Parathyroid adenoma (tissue), 2 donors: Measurements from ENCODE around the gene VSTM4.

Source experiments
- H2AFZ ChIP-seq: fragments of 300-600 bp; sonication (generic); one replicate; pipeline ENCODE4 v1.7.0; 2017; ENCODE audit warnings: antibody characterized with exemption, mild to moderate bottlenecking
- H3K27ac ChIP-seq: fragments of 300-600 bp; sonication (generic); one replicate; pipeline ENCODE4 v1.7.0; 2017
- H3K27me3 ChIP-seq: fragments of 300-600 bp; sonication (generic); one replicate; pipeline ENCODE4 v1.7.0; 2017; ENCODE audit warnings: low read length; ENCODE audit not compliant: control insufficient read depth, insufficient read depth
- H3K36me3 ChIP-seq: fragments of 300-600 bp; sonication (generic); one replicate; pipeline ENCODE4 v1.7.0; 2017; ENCODE audit warnings: low read length; ENCODE audit not compliant: control insufficient read depth, insufficient read depth
- H3K4me1 ChIP-seq: fragments of 300-600 bp; sonication (generic); one replicate; pipeline ENCODE4 v1.7.0; 2017; ENCODE audit warnings: control low read depth
- H3K4me2 ChIP-seq: fragments of 300-600 bp; sonication (generic); one replicate; pipeline ENCODE4 v1.7.0; 2017; ENCODE audit warnings: low read length
- H3K4me3 ChIP-seq: fragments of 300-600 bp; sonication (generic); one replicate; pipeline ENCODE4 v1.7.0; 2017; ENCODE audit warnings: low read depth, low read length
- H3K79me2 ChIP-seq: fragments of 300-600 bp; sonication (generic); one replicate; pipeline ENCODE4 v1.7.0; 2017; ENCODE audit warnings: control low read depth
- H3K9ac ChIP-seq: fragments of 300-600 bp; sonication (generic); one replicate; pipeline ENCODE4 v1.7.0; 2017; ENCODE audit warnings: mild to moderate bottlenecking
- H3K9me3 ChIP-seq: fragments of 300-600 bp; sonication (generic); one replicate; pipeline ENCODE4 v1.7.0; 2017; ENCODE audit warnings: low read length; ENCODE audit not compliant: control insufficient read depth
- TF ChIP-seq, protein P1 (sequence below): fragments of 300-600 bp; sonication (generic); IDR thresholded peaks from one replicate; pipeline ENCODE4 v1.7.0; 2017; ENCODE audit warnings: antibody characterized with exemption, mild to moderate bottlenecking
- donor health status: primary hyperparathyroidism.

VSTM4 gene

DNA sequence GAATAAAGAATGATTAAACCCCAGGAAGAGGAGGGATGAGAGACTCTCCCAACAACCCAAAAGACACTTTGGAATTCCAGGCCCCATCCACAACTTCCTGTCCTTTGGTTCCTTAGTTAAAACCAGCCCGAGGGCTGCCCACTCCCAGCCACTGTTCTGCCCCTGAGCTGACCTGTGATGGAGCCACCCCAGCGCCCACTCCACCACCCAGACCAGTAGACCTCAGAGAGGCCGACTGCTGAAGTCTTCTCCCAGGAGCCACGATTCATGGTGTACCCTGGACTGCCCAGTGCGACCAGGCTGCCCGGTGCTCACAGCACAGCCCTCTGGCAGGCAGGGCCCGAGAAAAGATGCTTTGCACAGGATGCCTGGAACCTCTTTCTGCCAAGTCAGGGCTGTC, 6.7 kb downstream of the VSTM4 start:
- H3K4me2 ChIP-seq, result no peak overlapping the region
- no peak overlapping the region for H3K4me3 ChIP-seq
- H3K27me3 ChIP-seq, result no peaks in the 10 kb centered on the region
- H3K27ac ChIP-seq, result no peak overlapping the region
- H2AFZ ChIP-seq, result no peak overlapping the region
- H3K9me3 ChIP-seq, result no peaks in the 10 kb centered on the region
- H3K79me2 ChIP-seq, result peaks cover 48% of the 10 kb centered on the region
- TF ChIP-seq, protein P1, sequence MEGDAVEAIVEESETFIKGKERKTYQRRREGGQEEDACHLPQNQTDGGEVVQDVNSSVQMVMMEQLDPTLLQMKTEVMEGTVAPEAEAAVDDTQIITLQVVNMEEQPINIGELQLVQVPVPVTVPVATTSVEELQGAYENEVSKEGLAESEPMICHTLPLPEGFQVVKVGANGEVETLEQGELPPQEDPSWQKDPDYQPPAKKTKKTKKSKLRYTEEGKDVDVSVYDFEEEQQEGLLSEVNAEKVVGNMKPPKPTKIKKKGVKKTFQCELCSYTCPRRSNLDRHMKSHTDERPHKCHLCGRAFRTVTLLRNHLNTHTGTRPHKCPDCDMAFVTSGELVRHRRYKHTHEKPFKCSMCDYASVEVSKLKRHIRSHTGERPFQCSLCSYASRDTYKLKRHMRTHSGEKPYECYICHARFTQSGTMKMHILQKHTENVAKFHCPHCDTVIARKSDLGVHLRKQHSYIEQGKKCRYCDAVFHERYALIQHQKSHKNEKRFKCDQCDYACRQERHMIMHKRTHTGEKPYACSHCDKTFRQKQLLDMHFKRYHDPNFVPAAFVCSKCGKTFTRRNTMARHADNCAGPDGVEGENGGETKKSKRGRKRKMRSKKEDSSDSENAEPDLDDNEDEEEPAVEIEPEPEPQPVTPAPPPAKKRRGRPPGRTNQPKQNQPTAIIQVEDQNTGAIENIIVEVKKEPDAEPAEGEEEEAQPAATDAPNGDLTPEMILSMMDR, result no peak
- H3K36me3 ChIP-seq, result no peaks in the 10 kb centered on the region
- H3K4me1 ChIP-seq, result peaks cover 19% of the 10 kb centered on the region
- H3K9ac ChIP-seq, result no peak overlapping the region

DNA sequence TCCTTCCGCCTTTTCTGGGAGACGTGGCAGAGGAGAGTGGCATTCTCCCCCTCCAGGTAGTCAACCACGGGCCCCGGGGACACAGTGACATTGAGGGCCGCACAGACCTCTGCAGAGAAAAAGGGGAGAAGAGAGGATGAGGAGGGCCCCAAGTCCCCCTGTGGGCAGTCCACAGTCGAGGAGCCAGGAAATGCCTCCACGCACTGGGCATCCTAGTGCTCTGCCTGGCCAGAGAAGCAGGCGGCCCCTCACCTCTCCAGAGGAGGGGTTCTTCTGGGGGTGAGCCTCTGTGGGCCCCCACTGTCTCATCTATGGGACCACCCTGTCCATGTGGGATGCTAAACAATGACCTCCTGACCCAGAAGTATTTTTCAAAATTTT, 7.4 kb downstream of the VSTM4 start:
- no peaks in the 10 kb centered on the region for H3K36me3 ChIP-seq
- H3K9me3 ChIP-seq, result no peaks in the 10 kb centered on the region
- H3K4me2 ChIP-seq, result no peak overlapping the region
- H3K27ac ChIP-seq, result no peak overlapping the region
- no peak overlapping the region for H3K9ac ChIP-seq
- H3K4me1 ChIP-seq, result peaks cover 19% of the 10 kb centered on the region
- TF ChIP-seq, protein P1, result no peak
- no peak overlapping the region for H3K4me3 ChIP-seq
- peaks cover 45% of the 10 kb centered on the region for H3K79me2 ChIP-seq
- no peaks in the 10 kb centered on the region for H3K27me3 ChIP-seq
- H2AFZ ChIP-seq, result no peak overlapping the region

DNA sequence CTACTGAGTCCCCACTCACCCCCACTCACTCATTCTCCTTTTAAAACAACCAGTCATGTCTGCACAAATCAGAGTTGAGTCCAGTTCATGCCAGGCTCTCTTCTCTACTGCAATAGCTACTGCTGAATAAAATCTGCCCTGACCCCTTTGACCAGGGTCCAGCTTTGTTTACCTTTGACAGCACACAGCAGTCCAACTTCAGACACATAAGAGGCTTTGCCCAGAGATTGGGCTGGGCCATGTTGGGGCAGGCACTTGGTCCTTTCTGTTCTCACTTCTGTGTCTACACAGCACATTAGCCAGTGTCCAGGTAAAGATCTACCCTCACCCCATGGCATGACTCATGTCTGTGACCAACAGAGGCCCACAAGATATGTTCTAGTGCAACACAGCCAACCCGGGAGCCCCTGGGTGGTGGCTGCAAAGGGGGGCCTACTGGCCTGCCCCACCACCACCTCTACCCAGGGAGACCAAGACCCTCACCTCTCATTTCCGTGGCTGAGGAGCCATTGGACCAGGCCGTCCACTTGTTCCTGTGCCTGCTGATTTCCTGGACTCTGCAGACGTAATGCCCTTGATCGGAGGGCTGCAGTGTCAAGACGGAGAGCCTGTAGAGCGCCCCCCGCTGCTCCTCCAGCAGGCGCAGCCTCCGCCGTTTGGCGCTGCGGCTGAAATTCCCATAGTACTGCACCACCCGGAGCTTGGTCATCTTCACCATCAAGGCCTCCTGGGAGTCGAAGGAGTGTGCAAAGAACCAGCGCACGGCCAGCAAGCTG, 8.0 kb downstream of the VSTM4 start:
- Histone ChIP-seq H3K36me3 (no peaks in the 10 kb centered on the region), H2AFZ (no peak overlapping the region), H3K27ac (no peak overlapping the region), H3K4me3 (no peak overlapping the region), H3K9me3 (no peaks in the 10 kb centered on the region), H3K27me3 (no peaks in the 10 kb centered on the region), H3K79me2 (peaks cover 42% of the 10 kb centered on the region), H3K4me2 (no peak overlapping the region), H3K9ac (no peak overlapping the region), H3K4me1 (peaks cover 13% of the 10 kb centered on the region)
- TF ChIP-seq, protein P1, result no peak

DNA sequence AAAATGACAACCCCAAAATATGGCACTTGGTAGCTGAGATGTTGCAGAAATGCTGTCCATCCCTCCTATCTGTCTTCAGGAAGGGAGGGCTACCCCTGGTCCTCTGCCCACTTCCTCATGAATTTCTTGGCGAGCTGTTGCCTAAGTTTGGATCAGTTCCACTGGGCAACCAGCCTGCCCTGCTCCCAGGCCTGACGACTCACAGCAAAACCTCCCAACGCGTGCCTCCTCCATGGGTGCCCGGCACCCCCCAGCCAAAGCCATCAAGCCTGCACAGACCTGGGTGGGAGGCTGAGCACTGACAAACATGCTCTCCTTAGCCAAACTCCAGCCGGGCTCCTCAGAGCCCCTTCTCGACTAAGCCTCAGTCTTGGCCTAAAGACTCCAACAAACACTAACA, 8.9 kb downstream of the VSTM4 start:
- H3K4me2 ChIP-seq, result no peak overlapping the region
- peaks cover 36% of the 10 kb centered on the region for H3K79me2 ChIP-seq
- H3K36me3 ChIP-seq, result no peaks in the 10 kb centered on the region
- no peaks in the 10 kb centered on the region for H3K27me3 ChIP-seq
- H3K9ac ChIP-seq, result no peak overlapping the region
- no peaks in the 10 kb centered on the region for H3K9me3 ChIP-seq
- H3K27ac ChIP-seq, result no peak overlapping the region
- H2AFZ ChIP-seq, result no peak overlapping the region
- no peak overlapping the region for H3K4me3 ChIP-seq
- TF ChIP-seq, protein P1, result no peak
- peaks cover 9% of the 10 kb centered on the region for H3K4me1 ChIP-seq

DNA sequence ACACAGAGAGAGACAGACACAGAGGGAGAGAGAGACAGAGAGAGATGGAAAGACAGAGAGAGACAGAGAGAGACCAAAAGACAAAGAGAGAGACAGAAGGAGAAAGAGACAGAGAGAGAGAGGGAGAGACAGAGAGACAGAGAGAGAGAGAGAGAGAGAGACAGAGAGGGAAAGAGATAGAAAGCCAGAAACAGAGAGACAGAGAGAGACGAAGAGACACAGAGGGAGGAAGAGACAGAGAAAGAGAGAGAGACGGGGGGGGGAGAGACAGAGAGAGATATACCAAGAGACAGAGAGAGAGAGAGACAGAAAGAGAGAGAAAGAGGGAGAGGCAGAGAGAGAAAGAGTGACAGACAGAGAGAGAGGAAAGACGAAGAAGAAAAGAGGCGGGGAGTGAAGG, 10.2 kb downstream of the VSTM4 start:
- H3K9ac ChIP-seq, result no peak overlapping the region
- no peaks in the 10 kb centered on the region for H3K27me3 ChIP-seq
- peaks cover 32% of the 10 kb centered on the region for H3K79me2 ChIP-seq
- TF ChIP-seq, protein P1, result no peak
- H3K36me3 ChIP-seq, result no peaks in the 10 kb centered on the region
- H3K9me3 ChIP-seq, result no peaks in the 10 kb centered on the region
- H3K27ac ChIP-seq, result no peak overlapping the region
- H3K4me2 ChIP-seq, result no peak overlapping the region
- no peak overlapping the region for H3K4me3 ChIP-seq
- H2AFZ ChIP-seq, result no peak overlapping the region
- H3K4me1 ChIP-seq, result peaks cover 9% of the 10 kb centered on the region
